OCI-LY3 (cell line): ENCODE results near the gene OTOA.
"Not testable (repeated sequence)": the region's sequence is repeated elsewhere in the genome, so short reads cannot be mapped to it uniquely, and the experiment has no call there.

Experiments used
- EZH2phosphoT487 ChIP-seq: fragments of 200-600 bp; shearing (Covaris generic); IDR thresholded peaks from 2 replicates; pipeline ENCODE4 v1.6.1; 2018; ENCODE audit warnings: antibody characterized with exemption, mixed run types, low read depth
- TF ChIP-seq, protein P1 (sequence below): fragments of 200-600, 300-600 bp; sonication (generic); IDR thresholded peaks from 2 replicates; pipeline ENCODE4 v1.5.1; 2014; ENCODE audit warnings: antibody characterized with exemption, low read length, low read depth

DNA sequence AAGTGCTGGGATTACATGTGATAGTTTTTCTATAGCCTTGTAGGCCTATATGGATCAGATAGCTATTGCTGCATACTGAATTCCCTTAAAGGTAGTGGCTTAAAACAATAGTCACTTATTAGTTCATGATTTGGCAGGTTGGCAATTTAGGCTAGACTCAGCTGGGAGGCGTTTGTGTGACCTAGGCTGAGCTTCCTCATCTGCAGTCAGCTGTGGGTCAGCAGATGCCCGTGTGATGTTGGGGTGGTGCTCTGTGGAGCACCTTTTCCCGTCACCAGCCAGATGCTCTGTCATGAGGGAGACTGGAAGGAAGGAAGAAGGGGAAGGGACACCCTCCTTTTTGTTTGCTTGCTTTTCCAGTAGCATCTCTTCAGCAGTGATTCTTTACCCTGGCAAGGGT lies 129.5 kb downstream of the OTOA start:
- TF ChIP-seq, protein P1, sequence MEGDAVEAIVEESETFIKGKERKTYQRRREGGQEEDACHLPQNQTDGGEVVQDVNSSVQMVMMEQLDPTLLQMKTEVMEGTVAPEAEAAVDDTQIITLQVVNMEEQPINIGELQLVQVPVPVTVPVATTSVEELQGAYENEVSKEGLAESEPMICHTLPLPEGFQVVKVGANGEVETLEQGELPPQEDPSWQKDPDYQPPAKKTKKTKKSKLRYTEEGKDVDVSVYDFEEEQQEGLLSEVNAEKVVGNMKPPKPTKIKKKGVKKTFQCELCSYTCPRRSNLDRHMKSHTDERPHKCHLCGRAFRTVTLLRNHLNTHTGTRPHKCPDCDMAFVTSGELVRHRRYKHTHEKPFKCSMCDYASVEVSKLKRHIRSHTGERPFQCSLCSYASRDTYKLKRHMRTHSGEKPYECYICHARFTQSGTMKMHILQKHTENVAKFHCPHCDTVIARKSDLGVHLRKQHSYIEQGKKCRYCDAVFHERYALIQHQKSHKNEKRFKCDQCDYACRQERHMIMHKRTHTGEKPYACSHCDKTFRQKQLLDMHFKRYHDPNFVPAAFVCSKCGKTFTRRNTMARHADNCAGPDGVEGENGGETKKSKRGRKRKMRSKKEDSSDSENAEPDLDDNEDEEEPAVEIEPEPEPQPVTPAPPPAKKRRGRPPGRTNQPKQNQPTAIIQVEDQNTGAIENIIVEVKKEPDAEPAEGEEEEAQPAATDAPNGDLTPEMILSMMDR = not testable (repeated sequence)
- TF ChIP-seq EZH2phosphoT487 = not testable (repeated sequence)
